ENCODE data around the gene LSAMP. TPM values are rescaled to one million over a fixed set of nuclear protein-coding genes. Genes with fewer than 3 reads are reported as not detected.

The LSAMP gene
- total RNA-seq, 1 donor from 2014 or later: 0.11 TPM

DNA sequence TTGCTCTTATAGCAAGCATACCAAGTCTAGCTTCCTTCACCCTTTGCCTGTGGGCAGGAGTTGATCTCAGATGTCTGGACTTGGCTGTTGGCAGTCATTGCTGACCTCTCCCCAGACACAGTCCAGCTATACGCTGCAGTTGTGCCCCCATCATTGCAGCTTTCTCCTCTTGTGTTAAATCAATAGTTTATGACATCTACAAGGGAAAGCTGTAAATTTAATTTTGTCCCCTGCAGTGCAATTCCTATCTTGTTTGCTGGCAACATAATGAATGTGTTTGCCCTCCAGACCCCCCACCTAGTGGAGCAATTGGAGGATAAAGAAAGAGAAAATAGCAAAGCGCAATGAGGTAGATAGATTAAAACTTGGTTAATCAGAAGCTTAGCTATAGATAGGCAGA lies 280.2 kb downstream of the LSAMP start:
- H3K4me1 ChIP-seq: no peaks in the 10 kb centered on the region
- H3K4me3 ChIP-seq: no peak overlapping the region
- no peaks in the 10 kb centered on the region for H3K36me3 ChIP-seq
- H3K27me3 ChIP-seq: no peaks in the 10 kb centered on the region
- no peak overlapping the region for H3K27ac ChIP-seq
- H3K9me3 ChIP-seq: no peaks in the 10 kb centered on the region
- intact Hi-C loops (cut with DNase I): no loop called here
- TF ChIP-seq, protein P1, sequence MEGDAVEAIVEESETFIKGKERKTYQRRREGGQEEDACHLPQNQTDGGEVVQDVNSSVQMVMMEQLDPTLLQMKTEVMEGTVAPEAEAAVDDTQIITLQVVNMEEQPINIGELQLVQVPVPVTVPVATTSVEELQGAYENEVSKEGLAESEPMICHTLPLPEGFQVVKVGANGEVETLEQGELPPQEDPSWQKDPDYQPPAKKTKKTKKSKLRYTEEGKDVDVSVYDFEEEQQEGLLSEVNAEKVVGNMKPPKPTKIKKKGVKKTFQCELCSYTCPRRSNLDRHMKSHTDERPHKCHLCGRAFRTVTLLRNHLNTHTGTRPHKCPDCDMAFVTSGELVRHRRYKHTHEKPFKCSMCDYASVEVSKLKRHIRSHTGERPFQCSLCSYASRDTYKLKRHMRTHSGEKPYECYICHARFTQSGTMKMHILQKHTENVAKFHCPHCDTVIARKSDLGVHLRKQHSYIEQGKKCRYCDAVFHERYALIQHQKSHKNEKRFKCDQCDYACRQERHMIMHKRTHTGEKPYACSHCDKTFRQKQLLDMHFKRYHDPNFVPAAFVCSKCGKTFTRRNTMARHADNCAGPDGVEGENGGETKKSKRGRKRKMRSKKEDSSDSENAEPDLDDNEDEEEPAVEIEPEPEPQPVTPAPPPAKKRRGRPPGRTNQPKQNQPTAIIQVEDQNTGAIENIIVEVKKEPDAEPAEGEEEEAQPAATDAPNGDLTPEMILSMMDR (IDR thresholded peaks at IDR 0.05): no peak
- DNase-seq (ENCODE audit: low spot score in 2 of 2): no peak

DNA sequence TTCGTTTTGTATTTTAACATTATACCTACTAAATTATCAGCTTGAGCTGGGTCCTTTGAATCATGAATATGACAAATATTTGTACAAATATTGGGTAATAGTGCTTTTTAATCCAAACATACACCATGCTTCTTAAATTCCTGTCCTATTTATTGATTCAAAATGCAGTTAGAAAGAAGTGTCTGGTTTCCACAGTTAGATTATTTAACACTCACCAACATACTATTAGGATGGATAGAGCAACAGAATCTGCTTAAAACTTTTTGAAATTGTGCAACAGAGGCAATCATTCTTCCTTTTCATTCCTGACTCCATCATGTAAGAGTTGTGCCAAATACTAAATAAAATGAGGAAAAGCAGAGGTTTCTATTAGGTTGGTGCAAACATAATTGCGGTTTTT lies 281.2 kb downstream of the LSAMP start:
- TF ChIP-seq, protein P1 (IDR thresholded peaks at IDR 0.05): no peak
- no peak overlapping the region for H3K4me3 ChIP-seq
- no peak for DNase-seq (ENCODE audit: low spot score in 2 of 2)

DNA sequence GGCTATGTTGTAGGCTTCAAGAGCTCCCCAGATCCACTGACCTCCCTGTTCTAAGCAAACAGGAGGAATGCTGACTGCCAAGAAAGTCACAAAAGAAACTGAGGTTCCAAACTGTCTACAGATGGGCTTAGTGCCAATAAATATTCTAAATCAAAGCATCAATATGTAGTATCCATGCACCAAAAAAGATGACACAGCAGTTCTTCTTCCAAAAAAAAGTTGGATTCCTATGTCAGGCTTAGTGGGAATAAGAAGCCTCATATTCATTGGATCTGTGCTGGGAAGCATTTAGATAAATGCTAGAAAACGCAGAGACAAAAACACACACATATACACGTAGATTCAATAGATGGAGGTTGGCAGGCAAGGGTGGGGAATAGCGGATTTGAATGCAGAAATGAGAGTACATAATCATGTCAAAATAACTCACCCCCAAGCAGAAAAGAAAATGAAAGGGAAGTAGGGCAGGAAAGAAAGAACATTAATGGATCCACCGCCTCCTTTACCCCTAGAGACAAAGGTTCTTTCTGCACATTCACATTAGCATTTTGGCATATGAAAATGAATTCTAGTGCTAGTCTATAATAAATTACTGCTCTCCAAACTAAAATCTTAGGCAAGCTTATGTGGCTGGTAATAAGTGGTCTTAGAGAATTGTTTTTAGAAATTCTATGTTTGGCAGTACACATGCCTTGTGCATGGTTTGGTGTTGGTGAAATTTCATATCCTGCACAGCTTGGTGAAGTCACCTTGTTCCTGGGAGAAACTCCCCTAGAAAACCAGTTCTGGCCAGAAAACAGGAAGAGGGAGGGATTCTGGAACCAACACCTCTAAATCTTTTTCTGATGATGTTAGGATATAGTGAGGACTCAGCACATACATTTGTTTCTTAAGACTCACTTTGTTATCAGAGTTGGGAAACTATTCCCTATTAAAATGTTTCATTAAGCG lies 283.4 kb downstream of the LSAMP start:
- Histone ChIP-seq H3K36me3 (no peaks in the 10 kb centered on the region), H3K27ac (no peak overlapping the region), H3K4me3 (no peak overlapping the region), H3K9me3 (no peaks in the 10 kb centered on the region), H3K27me3 (no peaks in the 10 kb centered on the region), H3K4me1 (no peaks in the 10 kb centered on the region)
- TF ChIP-seq, protein P1 (IDR thresholded peaks at IDR 0.05): no peak
- intact Hi-C loops (cut with DNase I): no loop called here
- no peak for DNase-seq (ENCODE audit: low spot score in 2 of 2)

More for the DNA sequence above, 281.2 kb downstream of the LSAMP start:
- intact Hi-C loops (cut with DNase I): no loop called here
- Histone ChIP-seq H3K4me1 (no peaks in the 10 kb centered on the region), H3K27ac (no peak overlapping the region), H3K27me3 (no peaks in the 10 kb centered on the region), H3K36me3 (no peaks in the 10 kb centered on the region), H3K9me3 (no peaks in the 10 kb centered on the region)

DNA sequence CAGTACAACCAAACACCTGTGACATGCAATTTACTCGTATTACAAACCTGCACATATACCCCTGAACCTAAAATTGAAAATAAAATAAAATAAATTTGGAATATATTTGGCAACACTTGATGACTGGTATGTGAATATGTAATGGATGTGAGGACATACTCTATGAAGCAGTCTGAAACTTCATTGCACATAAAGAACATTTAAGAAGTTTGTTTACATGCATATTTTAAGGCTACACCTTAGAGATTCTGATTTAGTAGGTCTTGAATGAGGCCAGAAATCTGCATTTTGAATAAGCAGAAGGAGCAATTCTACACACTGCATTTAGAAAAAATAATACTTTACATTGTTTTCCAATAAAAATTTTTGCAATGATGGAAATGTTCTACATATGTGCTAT lies 284.7 kb downstream of the LSAMP start:
- no peak overlapping the region for H3K27ac ChIP-seq
- intact Hi-C loops (cut with DNase I): no loop called here
- TF ChIP-seq, protein P1 (IDR thresholded peaks at IDR 0.05): no peak
- no peaks in the 10 kb centered on the region for H3K4me1 ChIP-seq
- DNase-seq (ENCODE audit: low spot score in 2 of 2): no peak
- no peak overlapping the region for H3K4me3 ChIP-seq
- no peaks in the 10 kb centered on the region for H3K36me3 ChIP-seq
- H3K9me3 ChIP-seq: no peaks in the 10 kb centered on the region
- H3K27me3 ChIP-seq: no peaks in the 10 kb centered on the region

DNA sequence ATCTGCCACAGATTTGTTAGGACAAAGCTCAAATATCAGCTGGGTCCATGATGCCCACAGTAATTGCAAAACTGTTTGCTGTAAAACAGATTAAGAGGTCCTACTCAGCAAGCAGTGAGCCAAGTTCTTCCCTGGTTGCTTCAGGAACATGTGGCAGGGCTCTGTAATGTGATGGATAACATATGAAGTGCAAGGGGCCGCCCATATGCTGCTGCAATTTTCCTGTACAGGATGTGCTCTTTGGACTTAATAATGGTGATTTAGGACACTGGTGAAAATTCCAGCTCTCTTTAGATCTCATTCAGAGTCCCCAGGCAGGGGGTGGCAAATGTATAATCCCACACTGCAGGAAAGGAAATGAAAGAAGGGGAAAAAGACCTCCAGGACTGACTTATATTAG lies 289.4 kb downstream of the LSAMP start:
- no peaks in the 10 kb centered on the region for H3K27me3 ChIP-seq
- no peak overlapping the region for H3K27ac ChIP-seq
- H3K4me3 ChIP-seq: no peak overlapping the region
- no peaks in the 10 kb centered on the region for H3K36me3 ChIP-seq
- TF ChIP-seq, protein P1 (IDR thresholded peaks at IDR 0.05): no peak
- intact Hi-C loops (cut with DNase I): no loop called here
- no peaks in the 10 kb centered on the region for H3K9me3 ChIP-seq
- DNase-seq (ENCODE audit: low spot score in 2 of 2): no peak
- H3K4me1 ChIP-seq: no peaks in the 10 kb centered on the region

Data from ascending aorta (tissue), 2 donors.